IPS DF 19.7 (cell line): ENCODE results near the gene MOV10L1.
"Not testable (repeated sequence)": the region's sequence is repeated elsewhere in the genome, so short reads cannot be mapped to it uniquely, and the experiment has no call there.

Experiments
- DNase-seq: peaks from one replicate; pipeline ENCODE4 v3.0.0-alpha.2; 2013; ENCODE audit warnings: low read depth, low spot score

The MOV10L1 gene

GRCh38 chr22:50157709-50158375 lies 68.0 kb downstream of the MOV10L1 start:
- no peak for DNase-seq

DNA sequence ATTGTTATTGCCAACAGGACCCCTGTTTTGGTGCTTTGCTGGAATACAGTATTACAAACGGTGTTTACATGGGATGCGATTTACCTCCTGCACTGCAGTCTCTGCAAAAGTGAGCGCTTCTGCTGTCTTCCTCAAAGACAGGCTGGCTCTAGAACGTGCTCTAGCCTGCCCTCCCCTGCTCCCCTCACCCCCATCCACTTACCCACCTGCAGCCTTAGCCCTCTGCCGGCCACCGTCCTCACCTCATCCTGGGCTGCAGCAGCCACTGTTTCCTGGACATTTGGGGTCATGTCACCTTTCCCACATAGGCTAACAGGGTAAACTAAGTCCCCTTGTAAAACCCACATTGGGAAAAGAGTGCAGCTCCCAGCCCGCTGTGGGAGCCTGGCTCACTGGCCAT lies 71.1 kb downstream of the MOV10L1 start:
- no peak for DNase-seq

DNA sequence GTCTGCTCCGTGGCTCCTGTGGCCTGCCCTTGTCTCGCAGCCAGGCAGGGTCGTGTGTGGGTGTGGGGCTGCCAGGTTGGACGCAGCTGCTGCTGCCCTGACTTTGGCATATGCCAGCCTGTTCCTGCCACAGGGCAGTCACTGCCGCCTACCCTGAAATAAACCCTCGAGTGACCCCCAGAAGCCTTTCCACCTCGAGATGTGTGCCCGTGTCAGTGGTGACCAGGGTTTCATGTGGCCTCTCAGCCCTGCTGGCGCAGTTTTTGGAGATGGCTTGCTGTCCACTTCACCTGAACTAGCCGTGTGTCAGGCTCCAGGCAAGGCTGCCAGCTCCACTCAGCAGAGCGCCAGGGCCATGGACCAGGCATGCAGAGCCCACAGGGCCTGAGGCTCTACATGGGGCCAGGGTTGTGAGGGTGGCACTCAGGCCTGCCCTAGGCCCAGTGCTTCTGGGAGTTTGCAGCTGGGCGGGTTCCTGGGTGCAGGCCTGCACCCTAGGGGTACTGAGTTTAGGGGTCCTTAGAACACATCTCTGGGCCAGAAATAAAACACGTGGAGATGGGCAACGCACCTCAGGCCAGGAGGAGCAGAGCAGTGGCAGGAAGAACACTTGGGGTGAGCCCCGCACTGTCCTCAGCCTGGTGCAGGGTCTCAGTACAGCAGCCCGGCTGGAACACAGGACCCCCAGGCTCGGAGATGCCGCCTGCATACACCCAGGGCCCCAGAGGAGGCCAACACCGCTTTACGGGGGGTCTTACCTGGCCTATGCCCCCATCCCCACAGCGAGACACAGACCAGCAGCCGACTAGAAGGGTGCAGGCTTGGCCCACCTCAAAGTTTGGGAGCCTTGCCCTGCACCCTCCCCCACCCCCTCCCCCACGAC lies 71.9 kb downstream of the MOV10L1 start:
- no peak for DNase-seq

GRCh38 chr22:50162391-50162956 lies 72.7 kb downstream of the MOV10L1 start:
- DNase-seq = no peak

DNA sequence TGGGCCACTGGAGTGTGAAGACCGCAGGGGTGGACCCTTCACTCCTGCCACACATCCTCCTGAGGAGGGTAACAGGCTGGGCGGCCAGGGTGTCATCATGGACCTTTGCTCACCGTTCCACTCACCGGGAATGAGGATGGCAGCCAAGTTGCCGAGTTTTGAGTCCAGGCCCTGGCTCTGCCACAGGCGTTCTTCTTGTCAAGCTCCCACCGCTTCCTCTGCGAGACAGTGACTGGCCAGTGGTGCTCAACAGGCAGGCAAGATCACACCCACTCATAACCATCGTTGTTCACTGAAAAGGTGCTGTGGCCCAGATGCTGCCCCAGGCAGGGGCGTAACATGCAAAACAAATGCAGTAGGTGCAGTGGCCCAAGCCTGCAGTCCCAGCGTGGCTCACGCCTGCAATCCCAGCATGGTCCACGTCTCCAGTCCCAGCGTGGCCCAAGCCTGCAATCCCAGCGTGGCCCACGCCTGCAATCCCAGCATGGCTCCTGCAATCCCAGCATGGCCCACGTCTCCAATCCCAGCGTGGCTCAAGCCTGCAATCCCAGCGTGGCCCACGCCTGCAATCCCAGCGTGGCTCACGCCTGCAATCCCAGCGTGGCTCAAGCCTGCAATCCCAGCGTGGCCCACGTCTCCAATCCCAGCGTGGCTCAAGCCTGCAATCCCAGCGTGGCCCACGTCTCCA lies 75.8 kb downstream of the MOV10L1 start:
- DNase-seq = no peak

DNA sequence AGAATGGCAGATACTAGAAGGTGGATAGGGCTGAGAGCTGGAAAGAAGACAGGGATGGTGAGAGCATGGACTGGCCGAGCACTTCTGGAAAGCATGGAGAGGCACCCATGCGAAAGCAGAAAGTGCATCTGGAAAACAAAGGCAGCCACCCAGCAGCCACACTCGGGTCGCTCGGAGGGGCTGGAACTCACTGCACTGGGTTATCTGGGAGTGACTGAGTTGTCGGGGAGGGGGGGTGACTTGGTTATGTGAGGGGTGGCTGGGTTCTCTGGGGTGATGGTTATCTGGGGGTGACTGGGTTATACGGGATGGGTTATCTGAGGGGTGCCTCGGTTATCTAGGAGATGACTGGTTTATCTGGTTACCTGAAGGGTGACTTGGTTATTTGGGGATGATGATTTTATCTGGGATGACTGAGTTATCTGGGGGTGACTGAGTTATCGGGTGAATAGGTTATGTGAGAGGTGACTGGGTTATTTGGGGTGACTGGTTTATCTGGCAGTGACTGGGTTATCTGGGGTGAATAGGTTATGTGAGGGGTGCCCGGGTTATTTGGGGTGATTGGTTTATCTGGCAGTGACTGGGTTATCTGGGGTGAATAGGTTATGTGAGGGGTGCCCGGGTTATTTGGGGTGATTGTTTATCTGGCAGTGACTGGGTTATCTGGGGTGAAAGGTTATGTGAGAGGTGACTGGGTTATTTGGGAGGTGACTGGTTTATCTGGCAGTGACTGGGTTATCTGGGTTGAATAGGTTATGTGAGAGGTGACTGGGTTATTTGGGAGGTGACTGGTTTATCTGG lies 78.1 kb downstream of the MOV10L1 start:
- no peak for DNase-seq

GRCh38 chr22:50168490-50169180 lies 78.8 kb downstream of the MOV10L1 start:
- not testable (repeated sequence) for DNase-seq

DNA sequence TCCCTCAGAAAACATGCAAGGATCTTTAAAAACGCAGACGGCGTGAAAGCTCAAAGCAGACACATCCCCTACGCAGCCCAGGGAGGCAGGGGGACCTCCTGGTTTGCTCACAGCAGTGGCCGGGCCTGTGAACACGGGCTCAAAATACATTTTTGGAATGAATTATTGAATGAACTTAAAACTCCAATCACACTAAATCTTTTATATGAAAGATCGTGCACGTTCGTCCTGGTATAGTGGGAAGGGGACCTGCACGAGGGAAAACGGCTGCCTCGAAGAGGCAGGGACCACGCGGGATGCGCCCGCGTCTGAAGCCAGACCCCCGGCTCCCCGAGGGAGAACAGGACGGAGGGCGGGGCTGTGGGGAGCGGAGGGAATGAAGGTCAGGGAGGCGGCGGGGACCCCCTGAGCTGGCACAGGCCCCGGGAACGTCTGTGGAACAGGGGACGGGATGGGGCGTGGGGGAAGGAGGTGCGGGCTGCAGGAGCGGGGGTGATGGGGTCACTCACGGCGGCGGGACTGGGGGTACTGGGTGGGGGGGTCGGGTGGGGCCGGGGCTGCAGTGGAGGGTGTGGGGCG lies 79.5 kb downstream of the MOV10L1 start:
- no peak for DNase-seq

DNA sequence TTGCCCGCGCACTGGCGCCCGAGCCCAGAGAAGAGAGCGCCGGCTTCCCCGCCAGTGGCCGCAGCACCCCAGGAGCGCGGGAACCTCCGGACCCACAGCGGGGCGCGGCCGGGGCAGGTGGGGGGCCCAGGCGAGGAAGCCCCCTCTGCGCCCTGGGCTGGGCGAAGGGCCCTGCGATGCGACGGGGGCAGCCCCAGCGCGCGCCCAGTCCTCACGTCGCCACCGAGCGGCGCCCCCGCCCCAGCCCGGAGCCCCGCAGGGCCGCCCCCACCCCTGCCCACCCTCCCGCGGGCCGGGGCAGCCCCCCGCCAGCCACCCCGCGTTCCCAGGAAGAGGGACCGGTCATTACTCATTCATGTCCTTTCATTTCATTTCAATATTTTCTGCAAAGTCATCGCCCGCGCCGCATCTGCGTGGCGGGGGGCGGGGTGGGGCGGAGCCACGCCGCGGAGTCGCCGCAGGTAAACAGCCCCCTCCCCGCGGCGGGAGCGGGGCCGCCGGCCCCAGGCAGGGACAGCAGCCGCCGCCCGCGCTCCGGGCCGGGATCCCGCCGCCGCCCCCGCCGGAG lies 80.1 kb downstream of the MOV10L1 start:
- no peak for DNase-seq

DNA sequence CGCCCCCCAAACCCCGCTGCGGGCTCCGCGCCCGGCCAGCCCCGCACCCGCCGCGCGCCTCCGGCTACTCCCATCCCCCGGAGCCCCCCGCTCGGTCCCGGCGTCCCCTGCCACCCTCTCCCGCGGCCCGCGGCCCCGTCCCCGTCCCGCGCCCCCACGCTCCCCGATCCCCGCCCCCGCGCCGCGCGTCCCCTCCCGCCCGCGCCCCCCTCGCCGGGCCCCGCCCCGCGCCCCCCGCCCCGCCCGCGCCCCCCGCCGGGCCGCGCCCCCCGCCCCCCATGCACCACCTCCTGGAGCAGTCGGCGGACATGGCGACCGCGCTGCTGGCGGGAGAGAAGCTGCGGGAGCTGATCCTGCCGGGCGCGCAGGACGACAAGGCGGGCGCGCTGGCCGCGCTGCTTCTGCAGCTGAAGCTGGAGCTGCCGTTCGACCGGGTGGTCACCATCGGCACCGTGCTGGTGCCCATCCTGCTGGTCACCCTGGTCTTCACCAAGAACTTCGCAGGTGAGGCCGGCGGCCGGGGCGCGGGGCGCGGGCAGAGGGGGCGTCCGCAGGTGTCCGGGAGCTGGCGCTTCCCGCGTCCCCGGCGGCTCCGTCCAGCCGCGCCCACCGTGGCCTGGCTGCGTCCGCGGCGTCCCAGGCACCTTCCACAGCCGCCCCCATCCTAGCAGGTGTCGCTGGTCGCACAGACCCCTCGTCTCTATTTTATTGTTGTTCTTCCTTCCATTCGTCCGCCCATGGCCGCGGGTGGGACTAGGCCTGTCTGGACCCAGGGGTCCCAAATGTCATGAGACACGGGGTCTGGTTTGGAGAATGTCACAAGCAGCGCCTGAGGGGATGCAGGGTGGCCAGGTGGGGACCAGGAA lies 80.9 kb downstream of the MOV10L1 start, which contains the start of gene PANX2:
Gene PANX2, plus strand, starts transcription at position 279 of the 866 bp plus-strand sequence. Its CDS starts 0 bp downstream, at position 279.
- DNase-seq = no peak

DNA sequence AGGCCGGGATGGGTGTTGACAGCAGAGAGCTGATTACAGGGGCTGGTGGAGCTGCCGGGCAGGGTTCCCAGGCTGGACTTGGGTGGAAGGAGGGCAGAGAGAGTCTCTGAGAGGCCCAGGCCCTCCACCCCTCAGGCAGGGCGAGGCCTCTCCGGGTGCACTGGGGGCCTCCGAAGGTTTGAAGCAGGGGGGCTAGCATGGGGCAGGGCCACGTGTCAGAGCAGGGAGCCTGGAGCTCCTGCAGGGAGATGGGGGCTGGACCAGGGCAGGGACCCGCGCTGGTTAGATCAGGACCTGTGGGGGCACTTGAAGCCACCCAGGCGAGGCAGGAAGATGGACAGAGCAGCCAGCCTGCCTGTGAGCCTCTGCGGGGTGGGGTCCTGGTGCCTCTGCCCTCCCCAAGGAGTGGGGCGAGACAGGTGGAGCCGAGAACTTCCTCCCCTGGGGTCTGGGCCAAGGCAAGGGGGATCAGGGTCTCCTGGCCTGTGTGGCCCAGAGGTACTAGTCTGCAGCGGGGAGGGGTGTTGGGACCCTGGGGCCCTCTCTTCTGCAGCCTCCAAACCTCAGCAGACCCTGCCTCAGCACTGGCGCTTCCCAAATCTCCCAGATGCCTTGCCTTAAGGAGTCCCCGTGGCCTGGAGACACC lies 81.6 kb downstream of the MOV10L1 start:
- no peak for DNase-seq

- DNase-seq = no peak
These were observed 82.2 kb downstream of the MOV10L1 start for GRCh38 chr22:50171965-50172421.

GRCh38 chr22:50173311-50173982 lies 83.6 kb downstream of the MOV10L1 start:
- no peak for DNase-seq

GRCh38 chr22:50173983-50174355 lies 84.2 kb downstream of the MOV10L1 start:
- no peak for DNase-seq

DNA sequence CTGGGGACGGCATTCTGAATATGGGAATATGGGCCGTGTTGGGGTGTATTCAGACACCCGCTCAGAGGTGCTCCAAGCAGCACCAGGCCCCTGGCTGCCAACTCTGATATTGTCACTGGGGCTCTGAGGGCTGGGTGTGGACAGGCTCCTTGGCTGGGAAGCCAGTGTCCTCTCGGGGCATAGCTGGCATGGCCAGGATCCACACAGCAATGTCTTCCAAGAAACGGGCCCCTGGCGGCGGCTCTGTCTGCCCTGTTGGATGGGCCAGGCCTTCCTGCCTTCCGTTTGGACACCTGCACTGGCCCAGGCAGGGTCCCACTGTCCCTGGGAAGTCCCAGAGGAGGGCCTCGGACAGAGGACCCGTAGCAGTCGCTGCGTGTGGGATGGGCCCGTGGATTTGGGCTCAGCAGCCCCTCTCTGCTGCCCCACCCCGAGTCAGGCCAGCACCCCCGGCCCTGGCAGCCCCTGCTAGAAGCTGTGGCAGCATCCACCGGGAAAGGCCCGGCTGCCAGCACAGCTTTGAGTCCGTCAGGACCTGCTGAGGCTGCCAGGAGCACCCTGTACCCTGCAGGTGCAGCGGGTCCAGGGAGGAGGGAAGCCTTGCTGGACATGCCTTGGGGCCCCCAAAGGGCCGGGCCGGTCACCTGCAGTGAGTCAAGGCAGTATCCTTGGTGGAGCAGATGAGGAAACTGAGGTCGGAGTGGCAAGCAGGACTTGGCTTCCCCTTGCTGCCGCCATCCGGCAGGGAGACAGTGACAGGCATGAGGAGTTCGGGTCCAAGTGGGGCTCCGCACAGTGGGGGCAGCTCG lies 84.8 kb downstream of the MOV10L1 start:
- DNase-seq = no peak

GRCh38 chr22:50175191-50175461 lies 85.3 kb downstream of the MOV10L1 start:
- DNase-seq = no peak
